Testis (tissue), 2 donors: Measurements from ENCODE around the gene PRSS57.
"Not testable (repeated sequence)": the region's sequence is repeated elsewhere in the genome, so short reads cannot be mapped to it uniquely, and the experiment has no call there.

Experiments used
- CTCF ChIP-seq, 3 experiments: fragments of 450-650 bp in 2 of 3; fragments of 200-600 bp in 1 of 3; sonication (generic) in 1 of 3; IDR thresholded peaks; one replicate each; pipeline ENCODE4 v1.5.1; 2016 to 2019; ENCODE audit warnings: antibody characterized with exemption in 3 of 3, mild to moderate bottlenecking in 2 of 3, moderate library complexity in 1 of 3
- POLR2A ChIP-seq: fragments of 450-650 bp; IDR thresholded peaks from one replicate; pipeline ENCODE4 v1.6.1; 2017; ENCODE audit warnings: antibody characterized with exemption, mild to moderate bottlenecking, moderate library complexity

GRCh38 chr19:699885-700284, 4.6 kb upstream of the PRSS57 start:
- not testable (repeated sequence) for TF ChIP-seq CTCF (IDR thresholded peaks at IDR 0.05); POLR2A
